G401 (cell line): Measurements from ENCODE around the gene XRCC1. TPM values are rescaled to one million over a fixed set of nuclear protein-coding genes. Genes with fewer than 3 reads are reported as not detected.
"Not testable (repeated sequence)": the region's sequence is repeated elsewhere in the genome, so short reads cannot be mapped to it uniquely, and the experiment has no call there.

Experiments
- DNase-seq: peaks from one replicate; pipeline ENCODE4 v3.0.0-alpha.2; 2015; ENCODE audit warnings: low spot score
- in situ Hi-C: cut with HindIII; loops from 2 replicates; pipeline ENCODE4 v1.10.0; 2016; ENCODE audit warnings: low sequenced_read_pairs, mixed read lengths
- total RNA-seq: library from RNA; depleted of rRNA; stranded (reverse); fragments of >200 nt; shearing (Covaris generic); gene quantifications from 2 replicates; pipeline ENCODE4 v1.2.3, GENCODE V29; 2014

XRCC1 gene
- total RNA-seq, 1 experiment from 2014 or later: 64.5 TPM

DNA sequence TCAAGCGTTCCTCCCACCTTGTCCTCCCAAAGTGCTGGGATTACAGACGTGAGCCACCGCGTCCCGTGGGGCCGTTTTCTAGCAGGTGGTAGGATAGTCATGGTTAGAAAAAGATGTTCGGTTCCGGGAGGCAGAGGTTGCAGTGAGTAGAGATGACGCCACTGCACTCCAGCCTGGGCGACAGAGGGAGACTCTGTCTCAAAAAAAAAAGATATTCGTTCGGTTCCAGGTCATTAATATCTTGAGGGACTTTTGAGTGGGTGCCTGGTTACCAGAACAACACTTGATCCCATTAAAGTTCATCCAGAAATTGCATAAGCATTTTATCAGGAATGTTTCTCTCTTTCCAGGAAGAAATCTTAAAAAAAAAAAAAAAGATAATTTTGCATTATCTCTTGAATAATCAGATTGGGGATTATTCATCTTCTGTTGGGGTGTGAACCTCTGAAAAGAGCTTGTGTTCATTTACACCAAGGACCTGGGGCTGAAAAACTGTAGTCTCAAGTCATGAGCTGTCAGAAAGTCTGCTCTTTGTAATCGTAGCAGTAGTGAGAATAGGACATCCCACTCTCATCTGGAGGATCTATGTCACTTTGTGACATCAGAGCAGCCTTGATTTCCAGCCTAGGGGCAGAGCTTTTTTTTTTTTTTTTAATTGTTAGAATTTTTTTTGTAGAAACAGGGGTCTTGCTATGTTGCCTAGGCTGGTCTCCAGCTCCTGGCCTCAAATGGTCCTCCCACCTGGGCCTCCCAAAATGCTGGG lies 47.3 kb downstream of the XRCC1 start:
- DNase-seq: no peak
- in situ Hi-C loops: no loop called here

DNA sequence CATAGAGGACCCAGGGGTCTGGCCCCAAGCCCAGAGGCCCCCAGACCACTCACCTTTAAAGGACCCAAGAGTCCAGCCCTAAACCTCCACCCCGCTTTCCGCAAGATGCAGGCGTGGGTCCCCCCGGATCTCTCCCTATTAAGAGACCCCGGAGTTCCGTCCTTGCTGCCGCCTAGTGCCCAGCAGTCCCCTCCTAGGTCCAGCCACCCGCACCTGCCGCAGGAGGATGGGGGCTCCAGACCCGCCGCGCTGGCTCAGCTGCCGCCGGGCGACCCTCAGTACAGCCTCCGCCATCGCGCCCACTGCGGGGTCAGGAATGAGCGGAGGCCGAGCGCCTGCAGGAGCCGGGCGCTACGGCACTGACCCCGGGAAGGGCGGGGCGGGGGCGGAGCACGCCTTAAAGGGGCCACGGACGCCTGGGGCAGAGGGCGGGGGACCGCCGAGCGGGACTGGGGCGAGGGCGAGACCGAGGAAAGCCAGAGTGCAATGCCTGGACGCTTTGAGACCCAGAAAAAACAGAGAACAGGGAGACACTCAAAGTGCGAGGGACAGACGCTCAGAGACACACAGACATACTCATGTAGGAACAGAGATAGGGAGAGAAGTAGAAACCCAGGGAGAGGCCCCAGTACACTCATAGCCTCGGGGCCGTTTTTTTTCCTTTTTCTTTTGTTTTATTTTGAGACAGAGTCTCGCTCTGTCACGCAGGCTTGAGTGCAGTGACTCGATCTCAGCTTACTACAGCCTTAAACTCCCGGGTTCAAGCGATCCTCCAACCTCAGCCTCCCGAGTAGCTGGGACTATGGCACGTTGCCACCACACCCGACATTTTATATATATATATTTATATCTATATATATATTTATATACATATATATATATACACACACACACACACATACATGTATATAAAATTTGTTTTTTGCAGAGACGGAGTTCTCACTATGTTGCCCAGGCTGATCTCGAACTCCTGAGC lies 48.2 kb downstream of the XRCC1 start, which contains the start of gene ETHE1:
Gene ETHE1, minus strand, starts transcription at position 318 of the 976 bp plus-strand sequence. Its CDS starts 24 bp downstream, at position 294.
- in situ Hi-C loops: no loop called here
- DNase-seq: peak; percentile 84

DNA sequence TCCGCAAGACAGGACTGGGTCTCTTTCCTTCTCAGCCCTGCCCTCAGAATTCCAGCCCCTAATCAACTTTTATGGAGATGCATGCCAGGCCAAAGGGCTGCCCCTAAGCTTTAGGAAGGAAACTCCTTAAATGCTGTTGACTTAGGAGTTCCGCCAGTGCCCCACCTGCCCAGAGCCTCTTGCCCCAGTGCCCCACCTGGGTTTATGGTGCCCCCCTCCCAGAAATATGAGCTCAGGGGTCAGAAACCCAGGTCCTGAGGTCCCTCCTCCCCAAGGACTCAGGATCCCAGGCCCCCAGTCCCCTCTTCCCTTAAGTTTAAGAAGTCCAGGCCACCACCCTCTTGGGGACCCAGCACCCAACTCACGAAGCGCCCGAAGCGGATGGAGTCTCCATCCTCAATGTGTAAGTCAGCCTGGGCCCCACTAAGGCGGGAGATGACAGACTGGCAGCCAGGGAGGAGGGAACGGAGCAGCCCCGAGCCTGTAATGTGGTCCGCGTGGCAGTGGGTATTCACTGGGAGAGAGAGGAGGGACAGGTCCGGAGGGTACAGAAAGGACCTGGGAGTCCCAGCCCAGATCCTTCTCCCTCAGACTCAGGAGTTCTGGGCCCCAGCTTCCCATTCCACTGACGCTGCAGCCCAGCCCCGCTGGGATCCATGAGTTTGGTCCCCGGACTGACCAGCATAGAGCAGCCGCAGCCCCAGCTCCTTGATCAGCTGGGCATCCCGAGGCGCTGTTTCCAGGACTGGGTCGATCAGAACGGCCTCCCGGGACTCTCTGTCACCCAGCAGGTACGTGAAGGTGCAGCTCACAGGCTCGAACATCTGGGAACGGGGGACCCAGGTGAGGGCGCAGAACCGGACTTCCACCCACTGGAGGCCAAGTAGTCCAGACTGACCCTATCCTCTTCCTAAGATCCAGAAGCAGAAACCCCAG lies 49.2 kb downstream of the XRCC1 start:
- no peak for DNase-seq
- in situ Hi-C loops: no loop called here

DNA sequence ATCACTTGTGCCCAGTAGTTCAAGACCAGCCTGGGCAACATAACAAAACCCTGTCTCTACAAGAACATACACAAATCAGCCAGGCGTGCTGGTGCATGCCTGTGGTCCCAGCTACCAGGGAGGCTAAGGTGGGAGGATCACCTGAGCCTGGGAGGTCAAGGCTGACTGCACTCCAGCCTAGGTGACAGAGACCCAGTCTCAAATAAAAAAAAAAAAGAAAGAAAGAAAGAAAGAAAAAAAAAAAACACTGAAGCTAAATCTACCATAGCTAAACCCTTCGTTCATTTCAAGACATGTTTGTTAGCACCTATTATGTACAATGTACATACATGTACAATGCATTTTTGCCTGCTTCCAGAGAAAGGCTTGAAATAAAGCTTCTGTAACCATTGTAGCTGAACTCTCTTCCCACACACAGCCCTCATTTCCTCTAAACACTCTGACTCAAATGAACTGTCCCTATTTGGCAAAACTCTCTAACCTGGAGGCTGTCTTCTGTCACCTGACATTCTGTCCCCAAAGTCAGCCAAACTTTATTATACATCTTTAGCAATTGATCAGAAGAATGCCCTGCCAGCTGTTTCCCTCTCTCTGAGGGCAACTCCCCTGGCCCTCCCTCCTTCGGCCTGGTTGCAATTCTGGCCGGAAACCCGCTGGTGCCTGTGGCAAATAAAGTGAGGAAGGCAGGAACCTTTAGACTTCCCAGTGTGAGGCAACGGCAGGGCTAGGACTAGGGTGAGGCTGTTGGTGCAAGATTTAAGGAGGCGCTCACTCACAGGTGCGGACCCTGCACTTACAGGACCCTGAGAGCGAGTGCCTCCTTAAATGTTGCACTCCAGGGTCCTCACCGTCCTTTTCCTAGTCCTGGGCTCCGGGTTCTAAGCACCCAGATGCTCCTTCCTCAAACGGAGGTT lies 50.1 kb downstream of the XRCC1 start:
- in situ Hi-C loops: no loop called here
- peak; percentile 48 for DNase-seq

DNA sequence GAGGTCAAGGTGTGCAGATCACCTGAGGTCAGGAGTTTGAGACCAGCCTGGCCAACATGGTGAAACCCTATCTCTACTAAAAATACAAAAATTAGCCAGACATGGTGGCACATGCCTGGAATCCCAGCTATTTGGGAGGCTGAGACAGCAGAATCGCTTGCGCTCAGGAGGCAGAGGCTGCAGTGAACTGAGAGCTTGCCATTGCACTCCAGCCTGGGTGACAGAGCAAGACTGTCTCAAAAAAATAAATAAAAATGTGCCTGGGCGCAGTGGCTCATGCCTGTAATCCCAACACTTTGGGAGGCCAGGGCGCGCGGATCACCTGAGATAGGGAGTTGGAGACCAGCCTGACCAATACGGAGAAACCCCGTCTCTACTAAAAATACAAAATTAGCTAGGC lies 51.6 kb downstream of the XRCC1 start:
- DNase-seq, in situ Hi-C loops: not testable (repeated sequence)

DNA sequence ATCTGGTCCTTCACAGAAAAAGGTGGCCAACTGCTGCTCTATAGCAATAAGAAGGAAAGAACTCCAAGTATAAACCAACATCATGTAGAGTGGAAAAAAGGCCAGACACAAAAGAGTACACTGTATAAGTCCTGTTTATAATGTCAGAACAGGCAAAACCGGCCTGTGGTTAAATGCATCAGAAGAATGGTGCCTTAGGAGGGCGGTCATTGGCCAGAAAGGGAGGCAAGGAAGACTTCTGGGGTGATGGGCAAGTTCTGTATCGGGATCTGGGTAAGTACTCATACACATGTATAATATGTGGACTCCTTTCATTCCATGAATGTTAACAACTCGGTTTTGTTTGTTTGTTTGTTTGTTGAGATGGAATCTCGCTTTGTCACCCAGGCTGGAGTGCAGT lies 52.4 kb downstream of the XRCC1 start:
- no peak for DNase-seq

DNA sequence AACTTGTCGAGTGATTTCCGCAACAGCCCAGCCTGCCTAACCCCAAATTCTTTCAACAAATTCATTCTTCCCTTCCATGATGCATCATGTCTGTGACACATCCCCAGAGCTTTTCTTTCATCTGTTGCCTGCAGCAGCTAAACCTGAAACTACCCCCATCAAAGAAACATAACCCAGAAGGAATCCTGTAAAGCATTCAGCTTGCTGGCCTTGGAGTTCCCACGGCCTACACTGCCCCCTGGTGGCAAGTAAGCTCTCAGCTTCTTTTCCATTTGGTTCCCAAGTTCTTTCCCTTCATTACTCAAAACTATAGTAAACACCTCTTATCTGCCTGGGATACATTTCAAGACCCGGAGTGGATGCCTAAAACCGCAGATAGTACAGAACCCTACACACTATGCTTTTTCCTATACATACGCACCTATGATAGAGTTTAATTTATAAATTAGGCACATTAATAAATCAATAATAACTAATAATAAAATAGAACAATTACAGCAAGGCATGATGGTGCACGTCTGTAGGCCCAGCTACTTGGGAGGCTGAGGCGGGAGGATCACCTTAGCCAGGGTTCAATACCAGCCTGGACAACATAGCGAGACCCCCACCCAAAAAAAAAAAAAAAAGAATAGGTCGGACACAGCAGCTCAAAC lies 55.8 kb downstream of the XRCC1 start:
- in situ Hi-C loops: no loop called here
- DNase-seq: peak; percentile 86

More for the DNA sequence above, 52.4 kb downstream of the XRCC1 start:
- in situ Hi-C loops: no loop called here

DNA sequence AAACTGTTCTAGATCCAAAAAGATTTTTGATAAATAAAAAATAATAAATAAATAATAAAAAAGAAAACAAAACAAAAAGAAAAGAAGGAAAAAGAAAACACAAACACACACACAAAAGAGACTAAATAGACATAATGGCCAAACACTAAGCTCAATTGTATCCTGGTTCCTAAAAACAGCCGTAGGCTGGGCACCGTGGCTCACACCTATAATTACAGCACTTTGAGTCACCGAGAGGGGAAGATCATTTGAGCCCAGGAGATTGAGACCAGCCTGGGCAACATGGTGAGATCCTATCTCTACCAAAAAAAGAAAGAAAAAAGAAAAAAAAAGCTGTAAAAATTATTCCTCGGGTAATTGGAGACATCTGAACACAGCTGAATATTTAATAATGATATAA lies 57.3 kb downstream of the XRCC1 start:
- in situ Hi-C loops: no loop called here
- DNase-seq: no peak

DNA sequence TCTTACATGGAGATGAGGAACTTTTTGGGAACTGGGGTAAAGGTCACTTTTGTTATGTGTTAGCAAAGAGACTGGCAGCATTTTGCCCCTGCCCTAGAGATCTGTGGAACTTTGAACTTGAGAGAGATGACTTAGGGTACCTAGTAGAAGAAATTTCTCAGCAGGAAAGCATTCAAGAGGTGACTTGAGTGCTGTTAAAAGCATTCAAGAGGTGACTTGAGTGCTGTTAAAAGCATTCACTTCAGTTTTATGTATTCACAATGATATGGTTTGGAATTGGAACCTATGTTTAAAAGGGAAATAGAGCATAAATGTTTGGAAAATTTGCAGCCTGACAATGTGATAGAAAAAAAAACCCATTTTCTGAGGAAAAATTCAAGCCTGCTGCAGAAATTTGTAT lies 62.9 kb downstream of the XRCC1 start:
- DNase-seq, in situ Hi-C loops: not testable (repeated sequence)

DNA sequence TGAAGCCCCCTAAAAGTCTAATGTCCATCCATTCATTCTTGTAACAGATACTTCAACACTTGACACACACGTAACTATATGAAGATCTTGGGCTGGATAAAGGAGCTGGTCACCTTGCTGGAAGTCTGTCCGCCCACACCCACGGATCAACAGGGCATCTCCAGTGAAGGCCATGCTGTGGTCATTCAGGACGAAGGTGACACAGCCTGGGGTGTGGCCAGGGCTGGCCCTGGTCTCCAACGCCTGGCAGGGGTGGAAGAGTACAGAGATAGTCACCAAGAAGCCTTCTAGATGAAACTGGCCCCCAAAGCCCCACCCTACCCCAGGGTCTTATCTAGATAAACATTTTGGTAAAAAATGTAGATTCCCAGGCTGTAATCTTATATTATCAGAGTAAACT lies 64.0 kb downstream of the XRCC1 start:
- no peak for DNase-seq
- in situ Hi-C loops: no loop called here

DNA sequence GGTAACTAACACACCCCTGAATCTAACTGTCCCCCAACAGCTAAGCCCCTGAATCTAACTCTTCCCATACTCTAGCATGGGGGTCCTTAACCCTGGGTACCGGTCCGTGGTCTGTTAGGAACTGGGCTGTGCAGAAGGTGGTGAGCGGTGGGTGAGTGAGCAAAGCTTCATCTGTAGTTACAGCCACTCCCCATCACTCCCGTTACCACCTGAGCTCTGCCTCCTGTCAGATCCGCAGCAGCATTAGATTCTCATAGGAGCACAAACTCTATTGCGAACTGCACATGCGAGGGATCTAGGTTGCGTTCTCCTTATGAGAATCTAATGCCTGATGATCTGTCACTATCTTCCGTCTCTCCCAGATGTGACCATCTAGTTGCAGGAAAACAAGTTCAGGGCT lies 64.6 kb downstream of the XRCC1 start:
- DNase-seq: no peak
- in situ Hi-C loops: no loop called here

DNA sequence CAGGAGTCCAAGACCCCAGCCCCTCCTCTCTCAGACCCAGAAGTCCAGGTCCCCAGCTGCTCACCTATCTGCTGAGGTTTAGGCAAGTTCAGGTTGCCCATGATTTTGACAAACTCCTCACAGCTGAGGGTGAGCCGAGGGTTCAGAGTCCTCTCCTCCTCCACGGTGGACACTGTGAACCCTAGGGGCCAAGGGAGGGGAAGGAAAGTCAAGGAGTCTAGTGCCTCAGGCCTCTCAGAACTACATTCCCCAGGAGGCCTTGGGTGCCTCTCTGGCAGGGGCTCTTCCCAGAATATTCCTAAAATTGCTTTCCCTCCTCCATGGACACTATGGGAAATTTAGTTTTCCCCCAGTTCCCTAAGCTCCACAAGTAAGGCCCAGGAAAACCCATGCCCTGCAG lies 67.4 kb downstream of the XRCC1 start:
- in situ Hi-C loops: no loop called here
- no peak for DNase-seq

DNA sequence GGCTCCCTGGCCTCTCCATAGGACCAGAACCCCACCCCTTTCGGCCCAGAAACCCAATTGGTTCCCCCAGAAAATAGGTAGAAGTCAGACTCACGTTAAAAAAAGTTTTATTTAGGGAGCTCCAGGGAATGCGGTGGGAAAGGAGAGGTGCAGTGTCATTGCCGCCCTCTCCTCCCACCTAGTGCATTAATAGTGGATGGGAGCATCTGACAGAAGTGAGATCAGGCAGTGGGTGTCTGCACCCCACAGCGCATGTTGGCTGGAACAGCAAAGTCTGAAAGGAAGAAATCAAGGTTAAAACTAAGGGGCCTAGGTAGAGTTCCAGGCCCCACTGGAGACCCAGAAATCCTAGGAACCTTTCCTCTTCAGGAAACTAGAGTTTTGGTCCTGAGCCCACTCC lies 68.7 kb downstream of the XRCC1 start:
- in situ Hi-C loops: no loop called here
- no peak for DNase-seq

DNA sequence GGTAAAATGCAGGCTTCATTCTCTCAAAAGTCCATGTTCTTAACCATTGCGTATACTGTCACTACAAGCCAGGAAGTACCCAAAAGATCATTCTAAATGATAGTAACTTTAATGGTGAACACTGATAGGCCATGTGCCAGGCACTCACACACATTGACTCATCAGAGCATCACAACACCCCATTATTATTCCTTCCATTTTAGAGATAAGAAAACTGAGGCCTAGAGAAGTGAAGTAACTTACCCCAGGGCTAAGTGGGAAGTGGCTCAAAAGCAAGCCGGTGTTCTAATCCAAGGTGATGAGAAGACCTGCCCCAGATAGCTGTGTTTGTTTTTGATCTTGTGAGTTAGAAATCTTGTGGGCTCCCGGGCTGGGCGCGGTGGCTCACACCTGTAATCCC lies 69.4 kb downstream of the XRCC1 start:
- no peak for DNase-seq
- in situ Hi-C loops: no loop called here

DNA sequence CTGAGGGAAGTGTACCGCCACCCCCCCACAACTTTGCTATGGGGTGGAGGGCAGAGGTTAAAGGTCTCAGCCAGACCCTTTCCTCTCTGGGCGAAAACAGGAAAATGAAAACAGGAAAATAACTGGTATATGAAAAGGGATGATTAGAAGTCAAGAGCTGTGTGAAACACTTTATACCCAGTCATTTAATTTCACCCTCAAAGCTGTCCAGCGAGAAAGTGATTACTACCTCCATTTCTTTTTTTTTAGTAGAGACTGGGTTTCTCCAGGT lies 70.2 kb downstream of the XRCC1 start:
- in situ Hi-C loops: no loop called here
- no peak for DNase-seq

DNA sequence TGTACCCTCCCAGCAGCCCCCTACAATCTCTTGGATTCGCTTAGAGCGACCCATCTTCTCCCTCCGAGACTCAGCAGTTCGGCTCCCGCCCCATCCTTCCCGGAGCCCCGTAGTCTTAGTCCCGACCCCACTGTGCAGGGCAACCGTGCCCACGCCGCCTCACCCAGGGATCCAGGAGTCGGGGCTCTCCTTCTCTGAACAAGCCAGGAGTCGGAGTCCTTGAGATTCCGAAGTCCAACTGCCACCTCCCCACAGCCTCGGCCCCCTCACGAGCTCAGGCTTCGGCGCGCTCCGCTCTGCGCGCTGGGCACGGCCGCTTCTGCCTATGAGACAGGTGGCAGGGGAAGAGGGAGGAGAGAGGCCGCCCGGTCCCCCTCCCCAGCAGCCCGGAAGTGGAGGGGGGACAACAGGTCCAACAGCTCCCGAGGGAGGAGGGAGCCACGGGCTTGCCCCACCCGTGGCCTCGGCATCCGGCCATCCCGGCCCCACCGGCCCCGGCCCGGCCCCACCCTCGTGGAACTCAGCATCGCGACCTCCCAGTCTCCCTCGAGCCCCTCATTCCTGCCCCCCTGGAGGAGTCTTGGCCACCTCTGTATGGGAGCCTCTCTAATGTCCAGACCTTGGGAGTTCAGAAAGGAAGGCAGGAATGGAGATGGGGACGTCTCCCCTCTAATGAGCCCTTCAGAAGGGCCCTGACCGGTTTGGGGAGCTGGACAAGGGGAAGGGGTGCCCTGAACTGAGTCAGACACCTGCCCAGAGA lies 70.7 kb downstream of the XRCC1 start, which contains the start of gene PHLDB3:
Gene PHLDB3, minus strand, starts transcription at position 321 of the 760 bp plus-strand sequence. CDS start 628 bp downstream, outside the sequence.
- in situ Hi-C loops: no loop called here
- peak; percentile 25 for DNase-seq
